A549 (cell line): ENCODE measurements around the gene GARIN3. TPM values are rescaled to one million over a fixed set of nuclear protein-coding genes. Genes with fewer than 3 reads are reported as not detected.

Experiments
- ATAC-seq, 2 experiments: fragments of 200-7000 bp in 1 of 2; fragments of >200 bp in 1 of 2; cut with Nextera tagmentation in 1 of 2; cut with Tn5 transposase in 1 of 2; 3 replicates each; pipeline versions ENCODE4 v1.8.0 to v1.9.1; 2018 to 2020; ENCODE audit warnings: mild to moderate bottlenecking in 1 of 2, moderate library complexity in 1 of 2
- CTCF ChIA-PET: fragments of 300-600 bp; sonication (Branson Sonifier 250); formaldehyde crosslinking; extraction: SDS; loops from one replicate; lab custom pipeline; 2021; ENCODE audit warnings: antibody characterized with exemption, inconsistent platforms; lab: Yijun Ruan, JAX
- POLR2A ChIA-PET: fragments of 350-600 bp; formaldehyde crosslinking; extraction: SDS; loops from one replicate; lab custom pipeline; 2021; ENCODE audit warnings: antibody characterized with exemption, inconsistent platforms; lab: Yijun Ruan, JAX
- DNase-seq, 2 experiments: peaks; one replicate each; pipeline versions ENCODE4 v3.0.0 to v3.0.0-alpha.2; 2011 to 2016; ENCODE audit warnings: low read depth in 1 of 2, low spot score in 1 of 2
- FAIRE-seq: peaks from 2 replicates; lab custom pipeline; 2011; peaks lifted over from hg19 to GRCh38; lab: Jason Lieb, UNC
- H3K27ac ChIP-seq, 2 experiments: fragments of >200 bp; sonication (Bioruptor Twin); formaldehyde crosslinking; 3 replicates each; pipeline ENCODE4 v1.5.1; 2016 to 2017
- H3K4me1 ChIP-seq: fragments of >200 bp; sonication (Bioruptor Twin); formaldehyde crosslinking; 3 replicates; pipeline ENCODE4 v1.6.1; 2016
- H3K4me2 ChIP-seq: fragments of >200 bp; sonication (Bioruptor Twin); formaldehyde crosslinking; 3 replicates; pipeline ENCODE4 v1.6.1; 2016
- H3K4me3 ChIP-seq: fragments of >200 bp; sonication (Bioruptor Twin); formaldehyde crosslinking; 3 replicates; pipeline ENCODE4 v1.5.1; 2016
- H3K9me3 ChIP-seq: fragments of >200 bp; sonication (Bioruptor Twin); formaldehyde crosslinking; 3 replicates; pipeline ENCODE4 v1.6.1; 2016
- BHLHE40 ChIP-seq: IDR thresholded peaks from 2 replicates; pipeline ENCODE4 v1.6.1; 2012; ENCODE audit warnings: low read depth, low read length, inconsistent platforms
- CBX2 ChIP-seq: fragments of 200-600 bp; sonication (generic); IDR thresholded peaks from 2 replicates; pipeline ENCODE4 v1.6.1; 2016; ENCODE audit warnings: low read depth, mild to moderate bottlenecking, borderline replicate concordance
- CBX8 ChIP-seq: fragments of 200-600 bp; sonication (generic); IDR thresholded peaks from 2 replicates; pipeline ENCODE4 v1.6.1; 2016
- CHD2 ChIP-seq: fragments of 150-350 bp; IDR thresholded peaks from 2 replicates; pipeline ENCODE4 v1.6.1; 2014; ENCODE audit warnings: low read length; ENCODE audit not compliant: partially characterized antibody
- CHD4 ChIP-seq: fragments of 200-600 bp; sonication (generic); IDR thresholded peaks from 2 replicates; pipeline ENCODE4 v1.6.1; 2016; ENCODE audit warnings: antibody characterized with exemption, mild to moderate bottlenecking, borderline replicate concordance
- EHMT2 ChIP-seq: fragments of 200-600 bp; sonication (generic); IDR thresholded peaks from 2 replicates; pipeline ENCODE4 v1.6.1; 2016; ENCODE audit warnings: antibody characterized with exemption, low read depth, mild to moderate bottlenecking, moderate library complexity
- EP300 ChIP-seq, 2 experiments: fragments of >200 bp; sonication (Bioruptor Twin); formaldehyde crosslinking; IDR thresholded peaks; 2 replicates in 1 of 2; 3 replicates in 1 of 2; pipeline ENCODE4 v1.6.1; 2016 to 2017
- ESRRA ChIP-seq: fragments of 150-350 bp; IDR thresholded peaks from 2 replicates; pipeline ENCODE4 v1.6.1; 2014; ENCODE audit warnings: mild to moderate bottlenecking, low read length, borderline replicate concordance
- FOSB ChIP-seq: fragments of 250-450 bp; sonication (Bioruptor Pico); IDR thresholded peaks from 2 replicates; pipeline ENCODE4 v1.5.0; 2020; ENCODE audit warnings: mild to moderate bottlenecking, moderate library complexity
- FOSL2 ChIP-seq, 2 experiments: fragments of 450-650 bp in 1 of 2; fragments of >200 bp in 1 of 2; sonication (Bioruptor Twin) in 1 of 2; formaldehyde crosslinking; IDR thresholded peaks; 2 replicates each; pipeline versions ENCODE4 v1.5.0 to v1.6.1; 2016 to 2020; ENCODE audit warnings: mild to moderate bottlenecking in 1 of 2, moderate library complexity in 1 of 2
- FOXS1 ChIP-seq: fragments of 250-450 bp; sonication (Bioruptor Pico); IDR thresholded peaks from 2 replicates; pipeline ENCODE4 v1.5.0; 2020; ENCODE audit warnings: mild to moderate bottlenecking, moderate library complexity
- HEYL ChIP-seq: fragments of 250-450 bp; sonication (Bioruptor Pico); IDR thresholded peaks from 2 replicates; pipeline ENCODE4 v1.8.0; 2021; ENCODE audit warnings: mild to moderate bottlenecking, moderate library complexity
- MAFK ChIP-seq: fragments of 450-650 bp; IDR thresholded peaks from 2 replicates; pipeline ENCODE4 v1.6.1; 2014; ENCODE audit not compliant: partially characterized antibody
- RAD21 ChIP-seq, 2 experiments: fragments of >200 bp in 1 of 2; sonication (Bioruptor Twin) in 1 of 2; formaldehyde crosslinking in 1 of 2; IDR thresholded peaks in 1 of 2; conservative IDR thresholded peaks in 1 of 2; 2 replicates in 1 of 2; 3 replicates in 1 of 2; pipeline ENCODE4 v1.6.1; 2012 to 2018; ENCODE audit warnings: inconsistent platforms in 1 of 2
- RARB ChIP-seq: fragments of 250-450 bp; sonication (Bioruptor Pico); IDR thresholded peaks from 2 replicates; pipeline ENCODE4 v1.8.0; 2021; ENCODE audit warnings: mild to moderate bottlenecking, moderate library complexity
- RFX5 ChIP-seq: fragments of 450-650 bp; IDR thresholded peaks from 2 replicates; pipeline ENCODE4 v1.7.1; 2014; ENCODE audit warnings: antibody characterized with exemption, mild to moderate bottlenecking, moderate library complexity
- SMC3 ChIP-seq: fragments of >200 bp; sonication (Bioruptor Twin); formaldehyde crosslinking; IDR thresholded peaks from 3 replicates; pipeline ENCODE4 v1.6.1; 2018; ENCODE audit warnings: inconsistent platforms
- ZC3H11A ChIP-seq: fragments of 450-650 bp; IDR thresholded peaks from 2 replicates; pipeline ENCODE4 v1.6.1; 2014; ENCODE audit warnings: antibody characterized with exemption, mild to moderate bottlenecking
- ZFP36 ChIP-seq: fragments of 450-650 bp; IDR thresholded peaks from 2 replicates; pipeline ENCODE4 v1.6.1; 2014; ENCODE audit warnings: borderline replicate concordance; ENCODE audit not compliant: partially characterized antibody
- WGBS: methylation state at CpG from one replicate; pipeline ENCODE4 v1.1.6; 2017; ENCODE audit errors: missing lambda C conversion rate; 5-methylcytosine and 5-hydroxymethylcytosine counted together
- polyA plus RNA-seq, 4 experiments: library from polyadenylated mRNA; depleted of rRNA in 3 of 4; stranded (reverse); fragments of >200 nt; fragmentation: RNase III in 1 of 4; extraction: RNeasy Plus Mini Kit Qiagen cat#74134 plus additional on column Dnase treatment in 1 of 4; gene quantifications; 2 replicates in 3 of 4; 3 replicates in 1 of 4; pipeline ENCODE4 v1.2.3, GENCODE V29; 2011 to 2017
- TF ChIP-seq, protein P1 (sequence below): fragments of 150-350 bp; IDR thresholded peaks from 2 replicates; pipeline ENCODE4 v1.6.1; 2014; ENCODE audit warnings: low read depth, mild to moderate bottlenecking, low read length
- TF ChIP-seq, protein P2 (sequence below): fragments of >200 bp; sonication (Bioruptor Twin); formaldehyde crosslinking; IDR thresholded peaks from 3 replicates; pipeline ENCODE4 v1.6.1; 2016
- TF ChIP-seq, protein P3 (sequence below): IDR thresholded peaks from 2 replicates; pipeline ENCODE4 v1.6.1; 2012
- TF ChIP-seq, protein P4 (sequence below): IDR thresholded peaks from 2 replicates; pipeline ENCODE4 v1.6.1; 2012; ENCODE audit warnings: low read depth, borderline replicate concordance
- TF ChIP-seq, protein P5 (sequence below): fragments of 450-650 bp; IDR thresholded peaks from 2 replicates; pipeline ENCODE4 v1.6.1; 2014; ENCODE audit warnings: antibody characterized with exemption
- TF ChIP-seq, protein P6 (sequence below): fragments of >200 bp; sonication (Bioruptor Twin); formaldehyde crosslinking; IDR thresholded peaks from 2 replicates; pipeline ENCODE4 v1.6.1; 2016

The GARIN3 gene
- polyA plus RNA-seq, 2 of the 4 experiments (the other 2 are of a cell fraction), result not detected

DNA sequence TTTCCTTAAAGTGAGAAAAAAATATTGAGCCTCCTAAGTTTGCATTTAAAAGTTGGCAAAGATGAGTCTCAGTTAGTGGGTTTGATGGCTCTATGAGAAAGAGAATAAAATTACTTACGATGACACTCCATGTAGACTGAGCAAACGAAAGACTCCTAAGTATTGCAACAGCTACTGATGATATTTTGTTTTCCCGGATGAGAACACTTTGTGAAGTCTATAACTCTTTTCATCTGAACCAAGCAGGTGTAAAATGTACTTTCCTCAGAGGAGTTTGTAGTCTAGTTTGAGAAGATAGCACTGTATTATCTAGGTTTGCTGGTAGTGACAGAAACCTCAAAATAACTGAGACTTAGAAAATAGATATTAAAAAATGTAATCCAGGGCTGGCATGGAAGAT is 12.9 kb upstream of the GARIN3 start:
- CTCF ChIA-PET, result interaction anchor here (2.2 kb wide), 1 partner anchor 30 kb away, joined by 5 read pairs; no protein-coding TSS in a partner anchor

DNA sequence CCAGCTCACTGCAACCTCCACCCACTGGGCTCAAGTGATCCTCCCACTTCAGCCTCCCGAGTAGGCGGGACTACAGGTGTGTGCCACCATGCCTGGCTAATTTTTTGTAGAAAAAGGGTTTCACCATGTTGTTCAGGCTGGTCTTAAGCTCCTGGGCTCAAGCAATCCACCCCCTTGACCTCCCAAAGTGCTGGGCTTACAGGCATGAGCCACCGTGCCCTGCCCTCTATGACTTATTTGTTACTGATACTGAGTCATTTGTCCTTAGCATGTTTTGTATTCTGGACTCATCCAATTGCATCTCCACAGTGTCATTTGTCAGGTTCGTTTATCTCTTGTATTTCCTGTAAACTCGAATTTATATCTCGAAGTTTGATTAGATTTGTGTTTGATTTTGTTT is 11.9 kb upstream of the GARIN3 start:
- POLR2A ChIA-PET, result no interaction called here
- CTCF ChIA-PET, result interaction anchor here (2.2 kb wide), 1 partner anchor 29 kb away, joined by 5 read pairs; no protein-coding TSS in a partner anchor
- no peak overlapping the region for H3K27ac ChIP-seq
- H3K4me1 ChIP-seq, result no peaks in the 10 kb centered on the region
- FAIRE-seq, result no peak
- H3K9me3 ChIP-seq, result no peaks in the 10 kb centered on the region
- TF ChIP-seq SMC3 (no peak), ZFP36 (no peak), FOXS1 (no peak), CHD4 (no peak), FOSL2 (IDR thresholded peaks at IDR 0.05) (no peak), FOSL2 (CRISPR knock-in tag; IDR thresholded peaks at IDR 0.05) (no peak)
- TF ChIP-seq, protein P1, sequence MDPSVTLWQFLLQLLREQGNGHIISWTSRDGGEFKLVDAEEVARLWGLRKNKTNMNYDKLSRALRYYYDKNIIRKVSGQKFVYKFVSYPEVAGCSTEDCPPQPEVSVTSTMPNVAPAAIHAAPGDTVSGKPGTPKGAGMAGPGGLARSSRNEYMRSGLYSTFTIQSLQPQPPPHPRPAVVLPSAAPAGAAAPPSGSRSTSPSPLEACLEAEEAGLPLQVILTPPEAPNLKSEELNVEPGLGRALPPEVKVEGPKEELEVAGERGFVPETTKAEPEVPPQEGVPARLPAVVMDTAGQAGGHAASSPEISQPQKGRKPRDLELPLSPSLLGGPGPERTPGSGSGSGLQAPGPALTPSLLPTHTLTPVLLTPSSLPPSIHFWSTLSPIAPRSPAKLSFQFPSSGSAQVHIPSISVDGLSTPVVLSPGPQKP, result no peak
- TF ChIP-seq, all 56 proteins: peak for 0
- 3% methylated on average over 6 of the region's 6 CpGs for WGBS
- Histone ChIP-seq H3K4me2 (no peak overlapping the region), H3K4me3 (no peak overlapping the region)
- ATAC-seq, result no peak
- DNase-seq, result peak in 1 of 2 experiments; percentile 4

More for the DNA sequence above, 12.9 kb upstream of the GARIN3 start:
- no peak overlapping the region for H3K27ac ChIP-seq
- no peak for DNase-seq
- POLR2A ChIA-PET, result no interaction called here
- 4% methylated on average over 3 of the region's 3 CpGs for WGBS
- H3K4me3 ChIP-seq, result no peak overlapping the region
- TF ChIP-seq CHD4, result no peak
- no peak for TF ChIP-seq ESRRA
- TF ChIP-seq, protein P2, sequence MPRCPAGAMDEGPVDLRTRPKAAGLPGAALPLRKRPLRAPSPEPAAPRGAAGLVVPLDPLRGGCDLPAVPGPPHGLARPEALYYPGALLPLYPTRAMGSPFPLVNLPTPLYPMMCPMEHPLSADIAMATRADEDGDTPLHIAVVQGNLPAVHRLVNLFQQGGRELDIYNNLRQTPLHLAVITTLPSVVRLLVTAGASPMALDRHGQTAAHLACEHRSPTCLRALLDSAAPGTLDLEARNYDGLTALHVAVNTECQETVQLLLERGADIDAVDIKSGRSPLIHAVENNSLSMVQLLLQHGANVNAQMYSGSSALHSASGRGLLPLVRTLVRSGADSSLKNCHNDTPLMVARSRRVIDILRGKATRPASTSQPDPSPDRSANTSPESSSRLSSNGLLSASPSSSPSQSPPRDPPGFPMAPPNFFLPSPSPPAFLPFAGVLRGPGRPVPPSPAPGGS, result no peak
- TF ChIP-seq, protein P1, result no peak
- TF ChIP-seq CHD2, result no peak
- TF ChIP-seq MAFK, result no peak
- TF ChIP-seq, protein P3, sequence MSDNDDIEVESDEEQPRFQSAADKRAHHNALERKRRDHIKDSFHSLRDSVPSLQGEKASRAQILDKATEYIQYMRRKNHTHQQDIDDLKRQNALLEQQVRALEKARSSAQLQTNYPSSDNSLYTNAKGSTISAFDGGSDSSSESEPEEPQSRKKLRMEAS, result no peak
- no peak for TF ChIP-seq HEYL
- no peak for TF ChIP-seq FOSB (CRISPR knock-in tag)
- TF ChIP-seq EP300 (IDR thresholded peaks at IDR 0.05), result no peak
- TF ChIP-seq RARB (CRISPR knock-in tag), result no peak
- TF ChIP-seq, protein P4, sequence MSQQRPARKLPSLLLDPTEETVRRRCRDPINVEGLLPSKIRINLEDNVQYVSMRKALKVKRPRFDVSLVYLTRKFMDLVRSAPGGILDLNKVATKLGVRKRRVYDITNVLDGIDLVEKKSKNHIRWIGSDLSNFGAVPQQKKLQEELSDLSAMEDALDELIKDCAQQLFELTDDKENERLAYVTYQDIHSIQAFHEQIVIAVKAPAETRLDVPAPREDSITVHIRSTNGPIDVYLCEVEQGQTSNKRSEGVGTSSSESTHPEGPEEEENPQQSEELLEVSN, result no peak
- FAIRE-seq, result no peak
- no peak overlapping the region for H3K4me2 ChIP-seq
- H3K9me3 ChIP-seq, result no peaks in the 10 kb centered on the region; the same call in 2 of the 3 replicates
- no peaks in the 10 kb centered on the region for H3K4me1 ChIP-seq
- ATAC-seq, result no peak

DNA sequence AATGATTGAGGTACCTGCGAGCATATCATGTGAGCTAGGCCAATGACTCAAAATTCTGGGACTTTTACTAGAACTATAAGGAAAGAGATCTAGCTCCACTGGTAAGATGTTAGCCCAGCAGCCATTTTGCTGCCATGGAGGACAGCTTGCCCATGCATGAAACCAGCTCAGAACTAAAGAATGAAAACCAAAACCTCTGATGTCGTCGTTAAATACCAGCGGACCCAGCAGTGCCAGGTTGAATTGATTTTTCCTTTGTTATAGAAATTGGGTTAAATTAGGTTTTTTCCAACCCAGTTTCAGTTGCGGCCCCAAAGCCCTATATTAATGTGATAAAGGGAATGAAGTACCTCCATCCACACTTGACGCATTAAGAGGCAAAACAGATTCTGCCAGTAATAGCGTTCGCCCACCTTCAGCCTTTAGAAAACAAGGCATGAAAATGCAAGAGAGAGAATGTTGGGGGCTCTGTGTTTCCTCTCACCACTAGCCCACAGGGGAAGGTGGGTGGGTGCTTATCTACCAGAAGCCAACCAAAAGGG is 9.1 kb upstream of the GARIN3 start:
- FAIRE-seq, result no peak
- Histone ChIP-seq H3K27ac (no peak overlapping the region), H3K4me2 (no peak overlapping the region), H3K4me1 (no peaks in the 10 kb centered on the region), H3K9me3 (no peaks in the 10 kb centered on the region), H3K4me3 (no peak overlapping the region)
- no peak for DNase-seq
- ATAC-seq, result no peak
- ChIA-PET POLR2A (no interaction called here), CTCF (interaction anchor here (1.8 kb wide), 1 partner anchor 26 kb away, joined by 7 read pairs; no protein-coding TSS in a partner anchor)
- WGBS, result 78% methylated on average over 8 of the region's 8 CpGs
- TF ChIP-seq RAD21 (conservative IDR thresholded peaks at IDR 0.05 in 1 of 2, IDR thresholded peaks at IDR 0.05 in 1 of 2) (no peak), CBX8 (no peak), EHMT2 (no peak), RFX5 (no peak), CBX2 (no peak), ZC3H11A (no peak), BHLHE40 (no peak), RARB (CRISPR knock-in tag) (no peak)
- TF ChIP-seq, protein P1, result no peak
- TF ChIP-seq, protein P5, sequence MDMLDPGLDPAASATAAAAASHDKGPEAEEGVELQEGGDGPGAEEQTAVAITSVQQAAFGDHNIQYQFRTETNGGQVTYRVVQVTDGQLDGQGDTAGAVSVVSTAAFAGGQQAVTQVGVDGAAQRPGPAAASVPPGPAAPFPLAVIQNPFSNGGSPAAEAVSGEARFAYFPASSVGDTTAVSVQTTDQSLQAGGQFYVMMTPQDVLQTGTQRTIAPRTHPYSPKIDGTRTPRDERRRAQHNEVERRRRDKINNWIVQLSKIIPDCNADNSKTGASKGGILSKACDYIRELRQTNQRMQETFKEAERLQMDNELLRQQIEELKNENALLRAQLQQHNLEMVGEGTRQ, result no peak
- TF ChIP-seq, protein P2, result no peak
- TF ChIP-seq, protein P6, sequence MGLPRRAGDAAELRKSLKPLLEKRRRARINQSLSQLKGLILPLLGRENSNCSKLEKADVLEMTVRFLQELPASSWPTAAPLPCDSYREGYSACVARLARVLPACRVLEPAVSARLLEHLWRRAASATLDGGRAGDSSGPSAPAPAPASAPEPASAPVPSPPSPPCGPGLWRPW, result no peak
